Panc1 (cell line): ENCODE measurements around the gene MRPS7. TPM values are rescaled to one million over a fixed set of nuclear protein-coding genes. Genes with fewer than 3 reads are reported as not detected.
A peak's percentile ranks its signal among the peaks of the same experiment; 100 is the strongest.

Experiments used
- ATAC-seq: fragments of 200-7000 bp; cut with Tn5 transposase; 2 replicates; pipeline ENCODE4 v1.9.1; 2020; ENCODE audit warnings: mild to moderate bottlenecking, moderate library complexity
- BruUV-seq: library from RNA; stranded (reverse); fragments of 400-500 nt; replicated peaks from 2 replicates; lab custom pipeline; 2021; lab: Mats Ljungman, UMichigan
- CTCF ChIA-PET: fragments of 300-600 bp; sonication (Branson Sonifier 250); formaldehyde crosslinking; loops from one replicate; lab custom pipeline; 2022; ENCODE audit warnings: antibody characterized with exemption; lab: Charles Lee
- POLR2A ChIA-PET: fragments of 300-600 bp; sonication (Branson Sonifier 250); formaldehyde crosslinking; loops from one replicate; lab custom pipeline; 2022; ENCODE audit warnings: antibody characterized with exemption; lab: Charles Lee
- DNase-seq: peaks from one replicate; pipeline ENCODE4 v3.0.0-alpha.2; 2010; ENCODE audit warnings: low read depth, low spot score
- H3K27ac ChIP-seq: 2 replicates; pipeline ENCODE4 v1.5.1; 2011; ENCODE audit warnings: mild to moderate bottlenecking, low read length, inconsistent platforms
- H3K27me3 ChIP-seq: fragments of 200-500 bp; sonication (Bioruptor generic); 2 replicates; pipeline ENCODE4 v1.6.0; 2014; ENCODE audit warnings: low read length, inconsistent platforms; ENCODE audit not compliant: control insufficient read depth, insufficient read depth
- H3K36me3 ChIP-seq: fragments of 200-500 bp; sonication (Bioruptor generic); 2 replicates; pipeline ENCODE4 v1.5.1; 2014; ENCODE audit warnings: inconsistent platforms, mild to moderate bottlenecking, low read length, moderate library complexity; ENCODE audit not compliant: control insufficient read depth, insufficient read depth
- H3K4me1 ChIP-seq: 2 replicates; pipeline ENCODE4 v1.5.1; 2011; ENCODE audit warnings: inconsistent platforms, mild to moderate bottlenecking, low read length, moderate library complexity; ENCODE audit not compliant: control insufficient read depth, insufficient read depth
- H3K4me3 ChIP-seq, 2 experiments: 2 replicates each; pipeline ENCODE4 v1.5.1; 2011 to 2012; ENCODE audit warnings: low read depth in 2 of 2, low read length in 2 of 2, mild to moderate bottlenecking in 2 of 2, inconsistent platforms in 1 of 2, moderate library complexity in 1 of 2
- H3K9me3 ChIP-seq: fragments of 200-500 bp; sonication (Bioruptor generic); 2 replicates; pipeline ENCODE4 v1.5.1; 2014; ENCODE audit warnings: low read depth, mild to moderate bottlenecking, inconsistent platforms, low read length, moderate library complexity; ENCODE audit not compliant: control insufficient read depth, insufficient read depth
- CTCF ChIP-seq: fragments of 450-650 bp; IDR thresholded peaks from 2 replicates; pipeline ENCODE4 v1.5.1; 2017; ENCODE audit warnings: mild to moderate bottlenecking
- POLR2AphosphoS5 ChIP-seq: IDR thresholded peaks from 2 replicates; pipeline ENCODE4 v1.6.1; 2012; ENCODE audit warnings: mild to moderate bottlenecking, low read depth, low read length, moderate library complexity
- REST ChIP-seq, 2 experiments: IDR thresholded peaks; 2 replicates each; pipeline ENCODE4 v1.6.1; 2011 to 2012; ENCODE audit warnings: low read depth in 2 of 2, control low read depth in 1 of 2, low read length in 1 of 2, mild to moderate bottlenecking in 1 of 2, moderate library complexity in 1 of 2; ENCODE audit not compliant: insufficient read depth in 1 of 2
- SIN3A ChIP-seq: IDR thresholded peaks from 2 replicates; pipeline ENCODE4 v1.6.1; 2012; ENCODE audit warnings: low read depth, mild to moderate bottlenecking, low read length, moderate library complexity, borderline replicate concordance; ENCODE audit not compliant: insufficient read depth
- TCF7L2 ChIP-seq: IDR thresholded peaks from 2 replicates; pipeline ENCODE4 v1.6.1; 2011; ENCODE audit warnings: mild to moderate bottlenecking, low read depth, low read length, inconsistent platforms
- in situ Hi-C: cut with HindIII; loops from 2 replicates; pipeline ENCODE4 v1.10.0; 2016; ENCODE audit warnings: low sequenced_read_pairs, low pct_unique_long_range_greater_than_20kb
- intact Hi-C: fragments of 100-400 bp; cut with micrococcal nuclease; formaldehyde crosslinking; loops from one replicate; pipeline ENCODE4 v1.10.0; 2022; ENCODE audit not compliant: unreplicated experiment
- total RNA-seq: library from RNA; stranded (reverse); gene quantifications from one replicate; pipeline ENCODE4 v1.2.1, GENCODE V29; 2021; ENCODE audit not compliant: unreplicated experiment

Gene MRPS7
- total RNA-seq, 1 experiment from 2014 or later, result 85.0 TPM

GRCh38 chr17:75267411-75268232, 5.9 kb downstream of the MRPS7 start:
- Histone ChIP-seq H3K27me3 (no peaks in the 10 kb centered on the region), H3K27ac (peak overlapping the region; percentile 44; the same call in 1 of the 2 replicates), H3K4me3 (no peak overlapping the region), H3K36me3 (0 out of 2 replicates have a peak, but pooled peaks cover 7% of the 10 kb centered on the region), H3K9me3 (no peaks in the 10 kb centered on the region), H3K4me1 (peaks cover 42% of the 10 kb centered on the region)
- intact Hi-C loops (no loop called here), in situ Hi-C loops (no loop called here)
- CTCF ChIA-PET, result interaction anchor here (0.5 to 1.2 kb wide), 2 partner anchors 27 to 55 kb away, joined by 3 to 6 read pairs; no protein-coding TSS in a partner anchor
- BruUV-seq, result no TSS peak
- DNase-seq (no peak), ATAC-seq (peak; percentile 26)
- TF ChIP-seq TCF7L2, result no peak
- no peak for TF ChIP-seq CTCF
- no peak for TF ChIP-seq SIN3A
- no peak for TF ChIP-seq REST (IDR thresholded peaks at IDR 0.05; ENCODE audit: insufficient read depth in 1 of 2, low read depth in 2 of 2, low read length in 1 of 2)
- no peak; the same call in 1 of the 2 replicates for TF ChIP-seq POLR2AphosphoS5
- POLR2A ChIA-PET, result no interaction called here

GRCh38 chr17:75269844-75270217, 8.2 kb downstream of the MRPS7 start:
- in situ Hi-C loops (no loop called here), intact Hi-C loops (no loop called here)
- peak overlapping the region; percentile 81 to 93 for H3K4me3 ChIP-seq
- H3K27me3 ChIP-seq, result no peaks in the 10 kb centered on the region
- ATAC-seq (no peak), DNase-seq (no peak)
- CTCF ChIA-PET, result interaction anchor here (0.6 to 2.3 kb wide), 4 partner anchors 15 to 148 kb away, joined by 3 to 11 read pairs (median 6); partner anchors contain the start of gene SLC25A19
- no peaks in the 10 kb centered on the region for H3K36me3 ChIP-seq
- no peaks in the 10 kb centered on the region for H3K9me3 ChIP-seq
- no TSS peak for BruUV-seq
- POLR2A ChIA-PET, result interaction anchor here (0.7 to 1.9 kb wide), 2 partner anchors 19 to 156 kb away, joined by 4 to 9 read pairs; partner anchors contain the start of gene SLC25A19
- peak overlapping the region; percentile 88 for H3K27ac ChIP-seq
- peaks cover 41% of the 10 kb centered on the region for H3K4me1 ChIP-seq
- no peak for TF ChIP-seq SIN3A
- no peak for TF ChIP-seq CTCF
- no peak for TF ChIP-seq TCF7L2
- TF ChIP-seq POLR2AphosphoS5, result no peak
- no peak for TF ChIP-seq REST (IDR thresholded peaks at IDR 0.05; ENCODE audit: insufficient read depth in 1 of 2, low read depth in 2 of 2, low read length in 1 of 2)
